H1 (cell line): ENCODE measurements around the gene C19orf73. TPM values are rescaled to one million over a fixed set of nuclear protein-coding genes. Genes with fewer than 3 reads are reported as not detected.

Experiments
- KDM4A ChIP-seq: IDR thresholded peaks from one replicate; pipeline ENCODE4 v1.7.1; 2012; ENCODE audit warnings: low read depth, mild to moderate bottlenecking, moderate library complexity, low read length, inconsistent platforms; ENCODE audit not compliant: severe bottlenecking
- polyA plus RNA-seq, 7 experiments: library from polyadenylated mRNA; depleted of rRNA in 3 of 7; stranded (reverse) in 5 of 7; unstranded in 2 of 7; fragments of >200 nt in 5 of 7; fragments of 200-250 nt in 2 of 7; gene quantifications; 1 replicate in 5 of 7; 2 replicates in 1 of 7; 4 replicates in 1 of 7; pipeline versions ENCODE4 v1.2.1 to v1.2.3, GENCODE V29; 2011 to 2013; ENCODE audit warnings: missing spikeins in 2 of 7, mixed read lengths in 2 of 7
- total RNA-seq: library from RNA; stranded (reverse); fragmentation: NEBNext Ultra II Directional; extraction: Animal tissue kit (Norgen Biotek cat#: 25700); gene quantifications from 2 replicates; pipeline ENCODE4 v1.2.1, GENCODE V29; 2021
- TF ChIP-seq, protein P1 (sequence below), 3 experiments: IDR thresholded peaks; 1 replicate in 2 of 3; 2 replicates in 1 of 3; pipeline versions ENCODE4 v1.5.1 to v1.6.1; 2011; ENCODE audit warnings: low read length in 3 of 3, mild to moderate bottlenecking in 3 of 3, inconsistent platforms in 2 of 3, low read depth in 1 of 3, moderate library complexity in 1 of 3; ENCODE audit not compliant: insufficient read depth in 1 of 3; ENCODE audit errors: control extremely low read depth in 1 of 3

The C19orf73 gene
- total and polyA plus RNA-seq, 2 of the 8 experiments (the other 6 are each of a cell fraction or from before 2014, with no cell fraction given): 2.5 to 4.6 TPM

DNA sequence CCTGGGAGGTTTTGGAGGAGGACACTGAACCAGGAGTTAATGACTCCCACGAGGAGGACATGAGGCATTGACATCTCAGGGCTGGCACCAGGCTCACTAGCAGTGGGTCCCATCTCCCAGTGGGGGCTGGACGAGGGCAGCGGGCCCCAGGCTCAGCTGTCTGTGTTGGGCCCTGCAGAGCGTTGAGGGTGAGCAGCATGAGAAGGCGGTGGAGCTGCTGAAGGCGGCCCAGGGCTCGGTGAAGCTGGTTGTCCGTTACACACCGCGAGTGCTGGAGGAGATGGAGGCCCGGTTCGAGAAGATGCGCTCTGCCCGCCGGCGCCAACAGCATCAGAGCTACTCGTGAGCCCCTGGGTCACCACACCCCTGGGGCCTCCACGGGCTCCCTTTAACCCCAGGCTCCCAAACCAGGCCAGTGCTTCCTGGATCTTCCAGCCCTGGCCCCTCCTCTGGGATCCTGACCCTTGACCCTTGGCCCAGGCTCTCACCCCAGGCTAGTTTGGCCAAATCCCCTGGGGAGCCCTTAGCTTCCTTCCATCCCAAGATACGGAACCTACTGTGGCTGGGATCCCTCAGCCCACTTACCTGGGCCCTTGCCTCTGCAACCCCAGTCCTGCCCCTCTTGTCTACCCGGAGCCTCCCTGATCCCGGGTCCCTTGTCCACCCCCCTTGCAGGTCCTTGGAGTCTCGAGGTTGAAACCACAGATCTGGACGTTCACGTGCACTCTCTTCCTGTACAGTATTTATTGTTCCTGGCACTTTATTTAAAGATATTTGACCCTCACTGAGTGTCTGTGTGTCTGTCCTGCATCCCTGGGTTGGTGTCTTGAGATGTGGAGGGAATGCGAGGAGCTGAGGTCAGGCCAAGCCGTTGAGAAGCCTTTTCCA lies 1.0 kb downstream of the C19orf73 start (continued):
- TF ChIP-seq, protein P1, sequence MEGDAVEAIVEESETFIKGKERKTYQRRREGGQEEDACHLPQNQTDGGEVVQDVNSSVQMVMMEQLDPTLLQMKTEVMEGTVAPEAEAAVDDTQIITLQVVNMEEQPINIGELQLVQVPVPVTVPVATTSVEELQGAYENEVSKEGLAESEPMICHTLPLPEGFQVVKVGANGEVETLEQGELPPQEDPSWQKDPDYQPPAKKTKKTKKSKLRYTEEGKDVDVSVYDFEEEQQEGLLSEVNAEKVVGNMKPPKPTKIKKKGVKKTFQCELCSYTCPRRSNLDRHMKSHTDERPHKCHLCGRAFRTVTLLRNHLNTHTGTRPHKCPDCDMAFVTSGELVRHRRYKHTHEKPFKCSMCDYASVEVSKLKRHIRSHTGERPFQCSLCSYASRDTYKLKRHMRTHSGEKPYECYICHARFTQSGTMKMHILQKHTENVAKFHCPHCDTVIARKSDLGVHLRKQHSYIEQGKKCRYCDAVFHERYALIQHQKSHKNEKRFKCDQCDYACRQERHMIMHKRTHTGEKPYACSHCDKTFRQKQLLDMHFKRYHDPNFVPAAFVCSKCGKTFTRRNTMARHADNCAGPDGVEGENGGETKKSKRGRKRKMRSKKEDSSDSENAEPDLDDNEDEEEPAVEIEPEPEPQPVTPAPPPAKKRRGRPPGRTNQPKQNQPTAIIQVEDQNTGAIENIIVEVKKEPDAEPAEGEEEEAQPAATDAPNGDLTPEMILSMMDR (IDR thresholded peaks at IDR 0.05; ENCODE audit: control extremely low read depth in 1 of 3, insufficient read depth in 1 of 3, low read depth in 1 of 3, low read length in 3 of 3): no peak
- no peak for TF ChIP-seq KDM4A
